Measurements from ENCODE around the gene SMG6.
A peak's percentile ranks its signal among the peaks of the same experiment; 100 is the strongest.

The SMG6 gene

GRCh38 chr17:2299756-2300155 is 3.8 kb downstream of the SMG6 start:
- Histone ChIP-seq H3K27me3 (replicated peaks; ENCODE audit: control insufficient read depth, insufficient read depth, low read length) (no peaks in the 10 kb centered on the region), H3K4me3 (replicated peaks; ENCODE audit: low read depth, low read length) (no peak overlapping the region), H3K36me3 (ENCODE audit: control insufficient read depth, insufficient read depth, low read length) (peaks cover 4% of the 10 kb centered on the region)
- no peak for TF ChIP-seq CTCF (IDR thresholded peaks at IDR 0.05; ENCODE audit: insufficient read depth, low read length, poor library complexity, severe bottlenecking)
- no peak for DNase-seq (ENCODE audit: extremely low read depth, insufficient read length)

- no peak for TF ChIP-seq CTCF (IDR thresholded peaks at IDR 0.05; ENCODE audit: insufficient read depth, low read length, poor library complexity, severe bottlenecking)
- H3K36me3 ChIP-seq (ENCODE audit: control insufficient read depth, insufficient read depth, low read length): peaks cover 6% of the 10 kb centered on the region
Observed at GRCh38 chr17:2299136-2299535, 4.4 kb downstream of the SMG6 start.

GRCh38 chr17:2297023-2297422 is 6.6 kb downstream of the SMG6 start:
- DNase-seq (ENCODE audit: extremely low read depth, insufficient read length): no peak
- no peak for TF ChIP-seq CTCF (IDR thresholded peaks at IDR 0.05; ENCODE audit: insufficient read depth, low read length, poor library complexity, severe bottlenecking)
- Histone ChIP-seq H3K4me3 (replicated peaks; ENCODE audit: low read depth, low read length) (no peak overlapping the region), H3K27me3 (replicated peaks; ENCODE audit: control insufficient read depth, insufficient read depth, low read length) (no peaks in the 10 kb centered on the region), H3K36me3 (ENCODE audit: control insufficient read depth, insufficient read depth, low read length) (peaks cover 9% of the 10 kb centered on the region)

More at GRCh38 chr17:2299136-2299535, 4.4 kb downstream of the SMG6 start:
- H3K27me3 ChIP-seq (replicated peaks; ENCODE audit: control insufficient read depth, insufficient read depth, low read length): no peaks in the 10 kb centered on the region
- no peak for DNase-seq (ENCODE audit: extremely low read depth, insufficient read length)
- H3K4me3 ChIP-seq (replicated peaks; ENCODE audit: low read depth, low read length): no peak overlapping the region

- peaks cover 11% of the 10 kb centered on the region for H3K36me3 ChIP-seq (ENCODE audit: control insufficient read depth, insufficient read depth, low read length)
- no peak for DNase-seq (ENCODE audit: extremely low read depth, insufficient read length)
- TF ChIP-seq CTCF (IDR thresholded peaks at IDR 0.05; ENCODE audit: insufficient read depth, low read length, poor library complexity, severe bottlenecking): no peak
- H3K27me3 ChIP-seq (replicated peaks; ENCODE audit: control insufficient read depth, insufficient read depth, low read length): no peaks in the 10 kb centered on the region
- no peak overlapping the region for H3K4me3 ChIP-seq (replicated peaks; ENCODE audit: low read depth, low read length)
Observed at GRCh38 chr17:2295575-2295974, 8.0 kb downstream of the SMG6 start.

GRCh38 chr17:2292100-2292499 is 11.5 kb downstream of the SMG6 start:
- H3K36me3 ChIP-seq (ENCODE audit: control insufficient read depth, insufficient read depth, low read length): peaks cover 11% of the 10 kb centered on the region
- no peaks in the 10 kb centered on the region for H3K27me3 ChIP-seq (replicated peaks; ENCODE audit: control insufficient read depth, insufficient read depth, low read length)
- DNase-seq (ENCODE audit: extremely low read depth, insufficient read length): no peak
- TF ChIP-seq CTCF (IDR thresholded peaks at IDR 0.05; ENCODE audit: insufficient read depth, low read length, poor library complexity, severe bottlenecking): no peak
- H3K4me3 ChIP-seq (replicated peaks; ENCODE audit: low read depth, low read length): no peak overlapping the region

- TF ChIP-seq CTCF (IDR thresholded peaks at IDR 0.05; ENCODE audit: insufficient read depth, low read length, poor library complexity, severe bottlenecking): no peak
- Histone ChIP-seq H3K36me3 (ENCODE audit: control insufficient read depth, insufficient read depth, low read length) (peaks cover 8% of the 10 kb centered on the region), H3K27me3 (replicated peaks; ENCODE audit: control insufficient read depth, insufficient read depth, low read length) (no peaks in the 10 kb centered on the region), H3K4me3 (replicated peaks; ENCODE audit: low read depth, low read length) (no peak overlapping the region)
- DNase-seq (ENCODE audit: extremely low read depth, insufficient read length): peak; percentile 18
Observed at GRCh38 chr17:2289878-2290478, 13.6 kb downstream of the SMG6 start.
